CD4-positive, alpha-beta T cell treated with Interleukin-17A for 1 hour (primary cell): ENCODE measurements around the gene MYOT.

Experiments used
- DNase-seq: peaks from one replicate; pipeline ENCODE4 v3.0.0-alpha.2; 2020

MYOT gene

GRCh38 chr5:137902408-137903133 lies 34.9 kb downstream of the MYOT start:
- no peak for DNase-seq

- no peak for DNase-seq
Observed at GRCh38 chr5:137914758-137915157, 47.1 kb downstream of the MYOT start.

- DNase-seq, result no peak
Observed at GRCh38 chr5:137916923-137917322, 49.3 kb downstream of the MYOT start.

GRCh38 chr5:137921931-137922330 lies 54.3 kb downstream of the MYOT start:
- DNase-seq, result no peak

- DNase-seq, result no peak
Observed at GRCh38 chr5:137923856-137924255, 56.2 kb downstream of the MYOT start.

GRCh38 chr5:137932800-137933199 lies 65.1 kb downstream of the MYOT start:
- no peak for DNase-seq

- no peak for DNase-seq
Observed at GRCh38 chr5:137933491-137933911, 65.8 kb downstream of the MYOT start.

GRCh38 chr5:137935190-137935589 lies 67.5 kb downstream of the MYOT start:
- DNase-seq, result no peak

GRCh38 chr5:137935694-137936093 lies 68.0 kb downstream of the MYOT start:
- DNase-seq, result no peak
